Right lobe of liver (tissue), 6 donors: ENCODE results near the gene CDCA7. TPM values are rescaled to one million over a fixed set of nuclear protein-coding genes. Genes with fewer than 3 reads are reported as not detected.

Experiments used
- ATAC-seq, 4 donors: fragments of 200-7000 bp; cut with Tn5 transposase; one replicate each; pipeline ENCODE4 v1.9.1; 2020; ENCODE audit warnings: mild to moderate bottlenecking in 4 of 4, moderate library complexity in 4 of 4
- DNase-seq, 3 donors: peaks; one replicate each; pipeline ENCODE4 v3.0.0-alpha.2; 2020
- H3K27ac ChIP-seq, 3 donors: fragments of 200-600 bp; one replicate each; pipeline ENCODE4 v1.8.0; 2022
- H3K27me3 ChIP-seq, 2 donors: fragments of 200-600 bp; one replicate each; pipeline ENCODE4 v1.8.0; 2022
- H3K36me3 ChIP-seq, 4 donors: fragments of 200-600 bp; sonication (generic) in 1 of 4; one replicate each; pipeline versions ENCODE4 v1.5.1 to v1.8.0; 2017 to 2022; ENCODE audit warnings: control low read depth in 1 of 4
- H3K4me1 ChIP-seq, 4 donors: fragments of 200-600 bp; sonication (generic) in 1 of 4; one replicate each; pipeline versions ENCODE4 v1.5.1 to v1.8.0; 2017 to 2022; ENCODE audit warnings: control low read depth in 1 of 4
- H3K4me3 ChIP-seq, 3 donors: fragments of 200-600 bp; one replicate each; pipeline ENCODE4 v1.8.0; 2022
- H3K9me3 ChIP-seq, 4 donors: fragments of 200-600 bp; sonication (generic) in 1 of 4; one replicate each; pipeline versions ENCODE4 v1.5.1 to v1.8.0; 2017 to 2022; ENCODE audit warnings: control low read depth in 1 of 4
- CTCF ChIP-seq, 4 donors: fragments of 200-600 bp in 3 of 4; fragments of 450-650 bp in 1 of 4; IDR thresholded peaks; one replicate each; pipeline versions ENCODE4 v1.5.1 to v1.8.0; 2016 to 2022; ENCODE audit warnings: antibody characterized with exemption in 4 of 4, mild to moderate bottlenecking in 2 of 4
- POLR2A ChIP-seq: fragments of 450-650 bp; IDR thresholded peaks from one replicate; pipeline ENCODE4 v1.6.1; 2017; ENCODE audit warnings: antibody characterized with exemption, mild to moderate bottlenecking
- WGBS: methylation state at CpG from one replicate; pipeline ENCODE4 v1.1.6; 2018; ENCODE audit warnings: low coverage, low lambda C conversion rate; ENCODE audit not compliant: insufficient coverage; ENCODE audit errors: missing lambda C conversion rate; 5-methylcytosine and 5-hydroxymethylcytosine counted together
- intact Hi-C, 2 donors: fragments of 100-400 bp; cut with DNase I; formaldehyde crosslinking; loops; one replicate each; pipeline versions ENCODE4 v1.11.2 to v1.14.1; 2022
- total RNA-seq, 6 experiments: library from RNA; depleted of rRNA in 2 of 6; stranded (reverse); fragments of >200 nt in 2 of 6; fragmentation: NEBNext Ultra II Directional in 3 of 6; extraction: Animal tissue kit (Norgen Biotek cat#: 25700) in 3 of 6; gene quantifications; one replicate each; pipeline versions ENCODE4 v1.1.0 to v1.2.4, GENCODE V29; 2016 to 2023
- donor health status: DM: no; HTN: yes; CAD: no.
- donor health status: DM: no; HTN: no; CAD: no.
- donor health status: DM: no; HTN: no; CAD: no.
- donor health status: DM: no; HTN: yes; CAD: no.
- donor health status: DM: no; HTN: yes; CAD: no.

CDCA7 gene
- total RNA-seq, 6 experiments from 2014 or later, result 0.09 to 0.37 (median 0.20) TPM; not detected in 1

- no peak overlapping the region for H3K27ac ChIP-seq
- no peaks in the 10 kb centered on the region for H3K4me1 ChIP-seq
- H3K9me3 ChIP-seq, result no peaks in the 10 kb centered on the region
- H3K4me3 ChIP-seq, result no peak overlapping the region
- no peaks in the 10 kb centered on the region for H3K27me3 ChIP-seq
- TF ChIP-seq CTCF (IDR thresholded peaks at IDR 0.05) (no peak), POLR2A (no peak)
- intact Hi-C loops, result no loop called here
- ATAC-seq, result no peak
- 70% methylated on average over 5 of the region's 5 CpGs for WGBS
- H3K36me3 ChIP-seq, result no peaks in the 10 kb centered on the region
- no peak for DNase-seq
Measured at GRCh38 chr2:173407176-173407575, 52.5 kb downstream of the CDCA7 start.

- WGBS, result 51% methylated on average over 4 of the region's 4 CpGs
- Histone ChIP-seq H3K27me3 (no peaks in the 10 kb centered on the region), H3K4me3 (no peak overlapping the region), H3K27ac (no peak overlapping the region), H3K4me1 (no peaks in the 10 kb centered on the region), H3K36me3 (no peaks in the 10 kb centered on the region), H3K9me3 (no peaks in the 10 kb centered on the region)
- DNase-seq, result no peak
- no peak for ATAC-seq
- intact Hi-C loops, result no loop called here
- TF ChIP-seq POLR2A, result no peak
- no peak for TF ChIP-seq CTCF (IDR thresholded peaks at IDR 0.05)
Measured at GRCh38 chr2:173407646-173408045, 53.0 kb downstream of the CDCA7 start.

- no peak for DNase-seq
- Histone ChIP-seq H3K9me3 (no peaks in the 10 kb centered on the region), H3K4me3 (no peak overlapping the region), H3K27ac (no peak overlapping the region), H3K27me3 (no peaks in the 10 kb centered on the region), H3K36me3 (no peaks in the 10 kb centered on the region), H3K4me1 (no peaks in the 10 kb centered on the region)
- 66% methylated on average over 3 of the region's 3 CpGs for WGBS
- no peak for ATAC-seq
- no peak for TF ChIP-seq CTCF (IDR thresholded peaks at IDR 0.05)
- no peak for TF ChIP-seq POLR2A
- intact Hi-C loops, result no loop called here
Measured at GRCh38 chr2:173410579-173410978, 55.9 kb downstream of the CDCA7 start.

- ATAC-seq (no peak), DNase-seq (no peak)
- no peaks in the 10 kb centered on the region for H3K4me1 ChIP-seq
- 18% methylated on average over 1 of the region's 1 CpG for WGBS
- no peak overlapping the region for H3K27ac ChIP-seq
- H3K36me3 ChIP-seq, result no peaks in the 10 kb centered on the region
- no peaks in the 10 kb centered on the region for H3K9me3 ChIP-seq
- H3K4me3 ChIP-seq, result no peak overlapping the region
- TF ChIP-seq POLR2A (no peak), CTCF (IDR thresholded peaks at IDR 0.05) (no peak)
- intact Hi-C loops, result no loop called here
- no peaks in the 10 kb centered on the region for H3K27me3 ChIP-seq
Measured at GRCh38 chr2:173412628-173413027, 58.0 kb downstream of the CDCA7 start.

GRCh38 chr2:173414823-173415322 lies 60.2 kb downstream of the CDCA7 start:
- Histone ChIP-seq H3K4me1 (no peaks in the 10 kb centered on the region), H3K27me3 (no peaks in the 10 kb centered on the region), H3K27ac (no peak overlapping the region), H3K36me3 (no peaks in the 10 kb centered on the region), H3K4me3 (no peak overlapping the region), H3K9me3 (no peaks in the 10 kb centered on the region)
- DNase-seq (no peak), ATAC-seq (no peak)
- intact Hi-C loops, result no loop called here
- WGBS, result 38% methylated on average over 1 of the region's 1 CpG
- TF ChIP-seq CTCF (IDR thresholded peaks at IDR 0.05), result no peak
- no peak for TF ChIP-seq POLR2A
